ENCODE measurements around the gene RNF121.

Gene RNF121

DNA sequence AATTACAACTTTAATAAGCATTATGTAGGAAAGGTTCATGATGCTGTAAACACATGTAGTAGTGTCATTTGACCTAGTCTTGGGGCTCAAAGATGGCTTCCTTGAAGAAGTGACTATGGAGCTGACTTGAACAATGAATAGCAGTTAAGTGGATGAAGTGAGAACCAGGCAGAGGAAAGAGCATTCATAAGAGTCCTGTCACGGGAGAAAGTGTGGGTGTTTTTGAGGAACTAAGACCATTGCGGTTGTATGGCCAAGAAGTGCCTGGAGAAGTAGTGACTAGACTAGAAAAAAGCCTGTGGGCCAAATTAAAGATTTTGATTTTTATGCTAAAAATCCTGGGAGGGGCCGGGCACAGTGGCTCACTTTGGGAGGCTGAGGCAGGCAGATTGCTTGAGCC lies 62.6 kb downstream of the RNF121 start:
- no peak for DNase-seq

DNA sequence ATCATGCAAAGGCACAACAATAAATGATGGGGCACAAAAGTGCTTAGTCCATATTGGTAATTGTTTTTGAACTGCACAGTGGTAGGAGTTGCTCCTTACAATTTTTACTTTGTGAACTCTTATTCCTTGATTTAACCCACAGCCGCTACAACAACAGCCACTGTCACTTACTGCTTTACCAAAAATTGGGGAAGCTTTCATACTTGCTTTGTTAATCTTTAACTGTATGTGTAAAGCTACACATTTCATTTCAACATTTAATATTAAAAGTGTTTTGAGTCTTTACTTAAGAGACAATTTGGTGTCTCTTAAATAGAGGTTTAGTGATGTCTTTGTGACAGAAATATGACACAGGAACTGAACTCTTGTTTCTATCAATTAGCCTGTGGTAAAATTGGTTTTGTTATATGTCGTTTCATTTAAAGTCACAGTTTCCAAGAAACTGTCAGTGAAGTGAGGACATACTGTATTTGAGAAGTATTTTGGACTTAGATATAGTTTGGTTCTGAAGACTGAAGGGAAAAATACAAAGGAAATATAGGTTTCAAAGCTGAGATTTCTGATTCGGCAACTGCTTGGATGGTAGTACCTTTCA lies 63.4 kb downstream of the RNF121 start:
- DNase-seq, result no peak

DNA sequence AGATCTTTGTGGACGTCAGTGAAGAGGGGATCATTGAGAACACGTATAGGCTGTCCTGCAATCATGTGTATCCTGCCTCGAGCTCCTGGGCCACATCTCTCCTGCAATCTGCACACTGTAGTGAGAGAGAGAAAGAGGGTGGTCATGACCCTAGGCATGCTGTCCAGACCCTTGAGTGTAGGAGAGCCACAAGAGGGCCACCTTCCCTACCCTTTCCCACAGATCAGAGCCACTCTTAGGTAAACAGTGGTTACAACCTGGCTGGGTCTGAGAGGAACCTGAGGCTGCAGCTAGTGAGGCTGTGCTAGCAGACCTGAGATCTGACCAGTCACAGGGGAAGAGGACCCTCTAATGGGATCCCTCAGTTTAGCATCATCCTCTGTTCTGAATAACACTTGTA lies 65.9 kb downstream of the RNF121 start:
- DNase-seq, result no peak

DNA sequence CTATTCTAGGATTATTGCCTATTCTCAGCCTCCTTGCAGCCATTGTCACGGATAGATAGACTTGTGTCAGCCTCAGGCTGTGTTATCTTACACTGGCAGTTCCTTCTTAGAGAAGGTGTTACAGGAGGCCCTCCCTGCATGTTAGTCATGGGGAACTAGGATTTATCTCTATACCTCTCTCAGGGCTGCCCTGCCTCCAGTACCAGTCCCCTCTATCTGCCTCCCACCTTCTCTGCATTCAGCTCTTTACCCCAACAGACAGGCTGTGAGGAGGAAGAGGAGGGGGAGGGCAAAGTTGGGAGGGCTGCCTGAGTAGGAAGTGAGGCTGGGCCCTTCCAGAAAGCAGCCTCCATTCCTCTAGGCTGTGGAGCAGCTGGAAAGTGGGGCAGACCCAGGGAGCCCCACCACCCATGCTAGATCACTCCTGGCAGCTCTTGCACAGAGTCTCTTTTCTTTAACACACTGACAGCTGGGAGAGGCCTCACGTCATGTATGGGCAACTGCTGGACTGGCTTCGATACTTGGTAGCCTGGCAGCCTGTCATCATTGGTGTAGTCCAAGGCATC lies 67.0 kb downstream of the RNF121 start:
- no peak for DNase-seq

DNA sequence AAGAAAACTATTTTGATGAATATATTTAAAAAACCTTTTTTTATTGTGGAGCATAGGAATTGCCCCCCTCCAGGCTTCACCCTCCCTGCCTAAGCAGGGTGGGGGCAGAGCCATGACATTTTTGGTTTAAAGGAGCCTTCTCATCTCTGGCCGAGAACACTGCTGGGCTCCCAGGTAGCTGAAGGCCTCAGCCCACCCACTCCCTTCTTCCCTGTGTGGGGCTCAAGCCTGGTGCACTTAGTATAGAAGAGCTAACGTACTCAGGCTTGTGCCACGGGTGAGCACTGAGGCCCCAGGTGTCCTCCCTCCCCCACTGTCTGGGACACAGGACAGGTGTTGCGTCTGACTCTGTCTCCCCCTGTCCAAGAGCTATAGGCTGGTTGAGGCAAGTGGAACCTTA lies 67.7 kb downstream of the RNF121 start:
- no peak for DNase-seq

DNA sequence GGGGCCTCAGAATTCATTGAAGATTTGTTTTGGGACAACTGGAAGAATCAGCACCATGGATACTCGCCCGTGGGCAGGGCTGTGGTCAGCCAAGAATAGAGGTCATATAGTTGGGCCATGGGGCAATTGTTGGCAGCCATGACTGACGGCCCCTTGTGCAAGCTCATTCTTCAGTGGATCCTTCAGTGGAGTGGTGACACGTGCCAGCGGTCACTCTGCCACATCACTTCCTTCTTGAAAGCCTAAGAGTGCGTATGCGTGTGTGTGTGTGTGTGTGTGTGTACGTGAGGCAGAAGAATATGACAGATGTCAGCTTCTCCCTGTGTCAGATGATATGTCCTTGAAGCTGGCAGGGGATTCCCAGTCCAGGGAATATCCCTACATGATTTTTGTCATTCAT lies 68.1 kb downstream of the RNF121 start:
- no peak for DNase-seq

DNA sequence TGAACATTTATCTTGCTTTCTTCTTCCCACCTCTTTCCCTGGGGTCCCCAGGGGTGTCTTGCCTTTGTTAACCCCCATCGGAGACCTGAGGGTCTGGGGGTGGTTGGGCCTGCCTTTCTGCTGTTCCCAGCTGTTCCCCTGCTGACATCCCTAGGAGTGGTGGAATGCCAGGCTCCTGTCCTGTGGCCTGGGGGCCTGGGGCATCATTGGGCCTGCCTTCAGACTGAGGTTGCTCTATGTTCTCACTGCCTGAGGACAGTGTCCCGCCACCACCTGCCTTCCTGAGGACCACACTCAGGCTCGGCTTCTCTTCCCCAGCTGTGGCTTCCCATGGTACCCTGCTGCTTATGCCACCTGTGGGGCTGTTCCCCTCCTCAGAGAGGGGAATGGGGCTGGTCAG lies 68.7 kb downstream of the RNF121 start:
- no peak for DNase-seq

DNA sequence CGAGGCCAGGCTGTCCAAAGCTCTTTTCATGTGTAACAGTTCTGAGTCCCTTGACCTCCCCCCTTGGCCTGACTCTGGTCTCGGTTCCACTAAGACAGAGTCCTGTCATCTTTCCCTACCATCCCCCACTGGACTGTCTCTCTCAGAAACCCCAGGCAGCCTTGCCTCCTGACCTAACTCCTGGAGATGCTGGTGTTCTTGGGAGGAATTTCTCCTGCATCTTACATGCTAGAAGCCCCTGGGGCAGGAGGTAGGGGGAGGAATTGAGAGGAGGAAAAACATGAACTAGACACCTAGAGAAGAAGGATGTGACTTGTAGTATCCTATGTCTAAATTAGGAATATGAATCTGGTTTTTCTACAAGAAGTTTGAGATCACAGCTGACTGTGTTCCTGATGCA lies 69.2 kb downstream of the RNF121 start:
- no peak for DNase-seq

DNA sequence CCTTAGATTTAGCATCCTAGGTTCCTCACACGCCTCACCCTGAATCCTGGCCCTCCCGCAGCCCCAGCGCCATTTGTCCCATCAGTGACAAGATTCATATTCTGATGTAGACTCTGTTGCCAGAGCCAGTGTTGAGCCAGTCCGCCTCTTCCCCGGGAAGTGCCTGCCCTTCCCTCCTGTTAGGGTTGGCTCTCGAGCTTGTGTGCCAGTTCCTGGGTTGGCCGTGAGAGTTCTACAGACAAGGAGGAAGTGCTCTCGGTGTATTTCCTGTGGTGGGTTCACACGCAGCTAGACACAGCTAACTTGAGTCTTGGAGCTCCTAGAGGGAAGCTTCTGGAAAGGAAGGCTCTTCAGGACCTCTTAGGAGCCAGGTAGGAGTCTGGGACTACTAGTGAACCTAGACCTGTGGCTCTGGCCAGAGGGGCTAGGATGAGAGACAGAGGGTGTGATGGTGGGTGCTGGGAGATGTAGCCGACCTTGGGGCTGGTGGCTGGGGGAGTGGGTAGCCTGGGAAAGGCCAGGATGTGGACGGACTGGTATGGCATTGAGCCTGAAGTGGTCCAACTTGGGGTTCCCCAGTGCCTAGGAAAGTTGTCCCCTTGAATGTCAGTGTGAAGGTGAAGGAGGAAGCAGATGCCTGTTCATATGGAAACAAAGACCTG lies 69.9 kb downstream of the RNF121 start, which contains the start of gene IL18BP:
Gene IL18BP (plus strand): TSS at position 261 of the 662 bp plus-strand sequence. CDS start 1,076 bp downstream, outside the sequence.
- DNase-seq, result peak; percentile 30

DNA sequence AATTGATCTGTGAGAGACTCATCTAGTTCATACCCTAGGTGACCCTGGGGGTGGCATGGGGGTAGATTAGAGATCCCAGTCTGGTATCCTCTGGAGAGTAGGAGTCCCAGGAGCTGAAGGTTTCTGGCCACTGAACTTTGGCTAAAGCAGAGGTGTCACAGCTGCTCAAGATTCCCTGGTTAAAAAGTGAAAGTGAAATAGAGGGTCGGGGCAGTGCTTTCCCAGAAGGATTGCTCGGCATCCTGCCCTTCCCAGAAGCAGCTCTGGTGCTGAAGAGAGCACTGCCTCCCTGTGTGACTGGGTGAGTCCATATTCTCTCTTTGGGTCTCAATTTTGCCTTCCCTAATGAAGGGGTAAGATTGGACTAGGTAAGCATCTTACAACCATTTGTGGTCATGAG lies 70.5 kb downstream of the RNF121 start:
- no peak for DNase-seq

DNA sequence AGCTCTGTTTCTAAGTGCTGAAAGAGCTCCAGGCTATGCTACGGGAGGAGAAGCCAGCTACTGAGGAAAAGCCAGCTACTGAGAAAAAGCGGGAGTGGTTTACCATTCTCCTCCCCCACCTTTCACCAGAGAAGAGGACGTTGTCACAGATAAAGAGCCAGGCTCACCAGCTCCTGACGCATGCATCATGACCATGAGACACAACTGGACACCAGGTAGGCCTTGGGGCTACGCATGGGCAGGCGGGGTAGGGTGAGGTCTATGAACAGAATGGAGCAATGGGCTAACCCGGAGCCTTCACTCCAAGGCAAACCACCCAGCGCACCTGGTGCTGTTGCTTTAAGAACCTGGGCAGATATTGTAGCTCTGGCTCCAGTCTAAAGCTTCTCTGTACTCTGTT lies 71.0 kb downstream of the RNF121 start:
- no peak for DNase-seq

DNA sequence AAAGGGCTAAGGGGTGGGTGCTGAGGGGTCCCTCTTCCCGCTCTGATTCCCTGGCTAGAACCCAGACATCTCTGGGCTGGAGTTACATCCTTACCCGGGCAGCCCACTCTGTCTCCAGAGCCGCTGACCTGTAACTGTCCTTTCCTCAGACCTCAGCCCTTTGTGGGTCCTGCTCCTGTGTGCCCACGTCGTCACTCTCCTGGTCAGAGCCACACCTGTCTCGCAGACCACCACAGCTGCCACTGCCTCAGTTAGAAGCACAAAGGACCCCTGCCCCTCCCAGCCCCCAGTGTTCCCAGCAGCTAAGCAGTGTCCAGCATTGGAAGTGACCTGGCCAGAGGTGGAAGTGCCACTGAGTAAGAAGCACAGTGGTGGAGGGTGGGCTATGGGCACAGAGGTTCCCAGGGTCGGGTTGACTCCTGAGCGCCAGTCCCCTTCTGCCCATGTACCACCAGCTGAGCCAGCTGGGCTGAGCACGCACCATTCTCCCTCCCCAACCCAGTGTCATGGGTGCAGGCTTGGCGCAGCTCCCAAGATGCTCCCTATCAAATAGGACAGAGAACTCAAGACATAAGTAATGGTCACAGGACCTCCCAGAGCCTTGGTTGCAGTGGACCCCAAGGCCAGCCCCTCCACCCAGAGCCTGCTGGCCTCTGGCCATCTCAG lies 71.5 kb downstream of the RNF121 start:
- DNase-seq, result no peak

DNA sequence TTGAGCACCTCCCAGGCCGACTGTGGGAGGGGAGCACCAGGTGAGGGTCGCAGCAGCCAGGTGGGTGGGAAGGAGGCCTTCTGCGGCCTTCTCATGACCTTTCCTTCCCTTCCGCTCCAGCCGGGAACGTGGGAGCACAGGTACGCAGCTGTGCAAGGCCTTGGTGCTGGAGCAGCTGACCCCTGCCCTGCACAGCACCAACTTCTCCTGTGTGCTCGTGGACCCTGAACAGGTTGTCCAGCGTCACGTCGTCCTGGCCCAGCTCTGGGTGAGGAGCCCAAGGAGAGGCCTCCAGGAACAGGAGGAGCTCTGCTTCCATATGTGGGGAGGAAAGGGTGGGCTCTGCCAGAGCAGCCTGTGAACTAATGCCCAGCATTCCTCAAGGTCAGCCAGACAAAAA lies 72.4 kb downstream of the RNF121 start:
- DNase-seq, result no peak

DNA sequence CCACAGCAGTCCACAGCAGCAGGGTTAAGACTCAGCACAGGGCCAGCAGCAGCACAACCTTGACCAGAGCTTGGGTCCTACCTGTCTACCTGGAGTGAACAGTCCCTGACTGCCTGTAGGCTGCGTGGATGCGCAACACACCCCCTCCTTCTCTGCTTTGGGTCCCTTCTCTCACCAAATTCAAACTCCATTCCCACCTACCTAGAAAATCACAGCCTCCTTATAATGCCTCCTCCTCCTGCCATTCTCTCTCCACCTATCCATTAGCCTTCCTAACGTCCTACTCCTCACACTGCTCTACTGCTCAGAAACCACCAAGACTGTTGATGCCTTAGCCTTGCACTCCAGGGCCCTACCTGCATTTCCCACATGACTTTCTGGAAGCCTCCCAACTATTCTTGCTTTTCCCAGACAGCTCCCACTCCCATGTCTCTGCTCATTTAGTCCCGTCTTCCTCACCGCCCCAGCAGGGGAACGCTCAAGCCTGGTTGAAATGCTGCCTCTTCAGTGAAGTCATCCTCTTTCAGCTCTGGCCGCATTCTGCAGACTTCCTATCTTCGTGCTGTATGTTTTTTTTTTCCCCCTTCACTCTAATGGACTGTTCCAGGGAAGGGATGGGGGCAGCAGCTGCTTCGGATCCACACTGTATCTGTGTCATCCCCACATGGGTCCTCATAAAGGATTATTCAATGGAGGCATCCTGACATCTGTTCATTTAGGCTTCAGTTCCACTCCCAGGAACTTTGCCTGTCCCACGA lies 73.2 kb downstream of the RNF121 start:
- no peak for DNase-seq

DNA sequence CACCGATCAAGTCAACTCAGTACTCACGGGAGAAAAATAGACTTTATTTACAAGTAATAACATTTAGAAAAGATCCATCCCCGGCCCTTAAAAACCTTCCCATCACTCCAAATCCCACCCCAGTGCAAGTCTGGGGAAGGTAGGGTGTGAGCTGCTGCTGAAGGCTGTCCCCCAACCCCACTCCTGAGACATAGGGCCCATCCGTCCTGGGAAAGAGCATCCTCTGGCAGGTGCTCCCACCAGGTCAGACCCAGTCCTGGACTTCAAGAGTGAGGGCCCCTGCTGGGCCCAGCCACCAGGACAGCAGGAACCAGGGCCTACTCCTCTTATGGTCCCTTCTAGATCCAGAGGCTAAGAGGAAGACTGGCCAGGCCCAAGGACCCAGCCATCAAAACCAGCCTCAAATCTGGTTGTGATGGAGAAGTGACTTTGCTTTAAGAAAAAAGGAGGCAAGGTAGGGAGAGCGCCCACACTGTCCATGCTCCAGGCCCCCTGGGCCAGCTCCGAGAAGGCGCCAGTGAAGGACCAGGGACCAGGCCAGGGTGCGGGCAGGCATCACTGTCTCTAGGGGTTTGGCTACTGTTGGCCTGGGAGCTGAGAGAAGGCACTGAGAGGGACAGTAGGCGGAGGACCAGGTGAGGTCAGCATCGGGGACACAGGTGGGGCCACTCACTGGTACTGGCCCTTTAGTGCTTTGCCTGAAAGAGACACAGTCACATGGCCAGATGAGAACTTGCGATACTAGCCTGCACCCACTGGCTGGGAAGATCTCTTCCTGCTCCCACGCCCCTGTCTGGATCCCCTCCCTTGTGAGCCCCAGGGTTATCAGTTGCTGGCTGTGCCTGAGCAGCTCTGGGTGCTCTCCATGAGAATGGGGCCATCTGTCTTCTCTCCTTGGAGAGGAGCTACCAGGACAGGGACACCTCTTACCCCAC lies 74.3 kb downstream of the RNF121 start:
- no peak for DNase-seq

DNA sequence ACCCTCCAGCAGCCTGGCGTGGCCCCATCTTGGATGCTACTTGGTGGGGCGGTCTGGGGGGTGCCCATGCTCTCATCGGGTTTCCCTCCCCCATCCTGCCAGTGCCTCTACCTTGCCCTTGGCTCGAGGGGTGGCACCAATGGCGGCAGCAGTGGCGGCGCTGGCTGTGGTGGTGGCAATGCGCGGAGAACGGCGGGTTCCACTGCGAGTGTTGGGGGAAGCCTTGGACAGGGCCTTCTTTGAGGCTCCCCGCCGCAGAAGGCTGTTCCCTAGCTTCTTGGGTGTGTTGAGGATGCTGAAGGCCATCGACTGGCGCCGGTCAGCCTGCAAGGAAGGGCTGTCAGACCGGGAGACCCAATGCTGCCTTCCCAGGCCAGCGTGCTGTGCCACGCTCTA lies 74.9 kb downstream of the RNF121 start:
- DNase-seq, result no peak

DNA sequence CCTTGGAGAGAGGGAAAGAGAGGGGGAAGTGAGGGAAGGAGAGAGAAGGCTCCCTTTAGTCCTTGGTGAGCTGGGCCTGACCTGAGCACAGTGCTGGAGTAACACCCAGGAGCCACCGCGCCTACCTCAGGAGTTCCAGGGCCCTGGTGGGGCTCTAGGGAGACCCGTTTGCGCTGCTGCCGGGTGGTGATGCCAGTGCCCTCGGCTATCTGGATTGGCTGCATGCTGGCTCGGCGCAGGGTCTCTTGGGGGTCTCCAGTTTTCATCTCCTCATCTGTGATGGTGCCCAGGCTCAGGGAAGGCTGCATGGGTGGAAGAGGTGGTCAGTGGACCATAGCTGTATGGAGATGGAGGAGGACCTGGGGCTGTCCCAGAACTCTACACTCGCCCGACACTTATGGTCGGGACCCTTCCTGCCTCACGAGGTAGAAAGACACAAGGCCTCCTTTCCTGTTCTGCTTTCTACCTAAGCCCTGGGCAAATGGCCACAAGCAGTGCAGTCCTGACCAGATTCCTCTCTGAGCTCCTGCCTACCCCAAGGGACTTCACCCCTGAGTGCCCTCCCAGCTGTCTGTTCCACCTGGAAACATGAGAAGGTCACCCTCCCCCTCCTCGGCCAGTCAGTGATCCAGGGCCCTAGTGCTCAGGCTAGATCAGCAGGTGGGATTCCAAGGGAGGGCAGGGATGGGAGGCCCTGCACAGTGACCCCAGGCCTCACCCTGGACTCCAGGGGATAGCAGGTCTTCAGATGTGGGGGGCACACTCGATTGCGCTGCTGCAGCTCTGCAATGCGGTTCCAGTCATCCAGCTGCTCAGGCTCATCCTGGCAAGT lies 75.9 kb downstream of the RNF121 start:
- no peak for DNase-seq

DNA sequence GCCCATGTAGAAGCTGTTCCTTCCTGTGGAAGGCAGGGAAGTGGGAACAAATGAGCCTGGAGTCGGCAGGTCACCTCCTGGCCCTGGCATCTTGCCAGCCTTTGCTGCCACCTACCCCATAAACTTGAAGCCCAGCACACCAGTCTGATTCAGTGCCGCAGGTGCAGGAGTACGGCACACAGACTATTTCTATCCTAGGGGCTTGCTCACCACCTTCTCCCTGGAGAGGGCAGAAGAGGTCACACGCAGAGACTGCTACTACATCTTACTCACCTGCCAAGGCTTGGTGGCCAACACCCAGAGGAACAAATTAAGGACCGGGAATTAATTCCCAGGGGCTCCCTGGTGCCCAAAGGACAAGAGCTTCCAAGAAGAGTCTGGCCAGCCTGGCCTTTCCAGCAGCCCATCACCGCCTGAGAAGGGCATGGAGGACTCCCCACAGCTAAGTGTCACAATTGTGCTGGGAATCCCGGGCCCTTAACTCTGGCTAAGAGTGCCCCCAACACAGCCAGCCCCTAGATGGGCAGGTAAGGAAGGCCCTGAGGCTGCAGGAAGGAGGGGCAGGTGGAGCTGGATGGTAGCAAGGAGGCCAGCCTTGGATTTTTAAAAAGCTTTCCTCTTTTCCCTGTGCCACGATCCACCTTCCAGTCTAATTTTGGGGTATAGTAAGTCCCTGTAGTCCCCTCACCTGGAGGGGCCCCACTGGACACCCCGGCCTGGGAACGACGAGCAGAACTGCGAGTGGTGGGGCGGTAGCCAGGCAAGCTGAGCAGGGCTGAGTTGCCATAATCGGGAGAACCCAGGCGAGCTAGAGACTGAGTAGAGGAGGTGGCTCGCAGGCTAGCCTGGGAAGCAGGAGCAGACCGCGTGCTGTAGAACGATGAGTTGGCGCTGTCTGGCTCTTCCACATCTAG lies 76.8 kb downstream of the RNF121 start:
- no peak for DNase-seq

DNA sequence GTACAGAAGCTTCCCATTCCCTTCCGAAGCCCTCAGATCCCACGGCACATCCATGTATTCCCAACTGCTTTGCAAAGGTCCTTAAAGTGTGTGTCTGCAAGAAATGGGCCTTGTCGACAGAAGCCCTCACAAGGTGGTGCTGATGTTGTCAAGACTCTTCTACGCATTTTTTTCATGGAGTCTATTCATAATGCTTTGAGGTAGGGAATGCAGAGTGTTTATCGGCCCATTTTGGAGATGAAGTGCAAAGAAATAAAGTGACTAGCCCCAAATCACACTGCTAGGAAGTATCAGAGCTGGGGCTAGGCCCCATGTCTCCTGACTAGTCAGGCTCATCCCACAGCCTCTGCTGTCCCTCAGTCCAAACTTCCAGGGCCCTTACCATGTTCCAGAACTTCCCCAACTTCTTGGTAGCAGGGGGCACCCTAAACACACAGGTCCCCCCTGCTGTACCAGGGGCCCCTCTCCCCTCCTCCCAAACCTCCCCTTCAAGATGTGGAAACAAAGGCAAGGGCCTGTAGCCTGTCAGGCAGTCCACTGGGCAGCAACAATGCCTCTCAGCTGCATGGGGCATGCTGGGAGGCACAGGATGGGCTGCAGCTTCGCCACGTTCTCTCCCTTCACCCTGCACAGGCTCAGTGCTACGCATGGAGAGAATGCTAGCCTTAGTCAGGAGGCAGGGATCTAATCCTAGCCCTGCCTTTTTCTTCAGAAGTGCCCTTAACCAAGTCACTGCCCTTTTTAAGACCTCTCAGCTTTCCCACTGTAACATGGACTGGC lies 77.7 kb downstream of the RNF121 start:
- DNase-seq, result no peak
